Stimulated activated CD4-positive, alpha-beta T cell treated with anti-CD3 and anti-CD28 coated beads, Interleukin-4, amount 100 ng/mL, for 24 hours (primary cell): ENCODE measurements around the gene BTNL9.
"Not testable (repeated sequence)": the region's sequence is repeated elsewhere in the genome, so short reads cannot be mapped to it uniquely, and the experiment has no call there.

Source experiments
- DNase-seq: peaks from one replicate; pipeline ENCODE4 v3.0.0-alpha.2; 2020

The BTNL9 gene

GRCh38 chr5:181062631-181063030 lies 22.6 kb downstream of the BTNL9 start:
- DNase-seq, result no peak

- DNase-seq, result no peak
Observed at GRCh38 chr5:181063514-181063913, 23.4 kb downstream of the BTNL9 start.

- no peak for DNase-seq
Observed at GRCh38 chr5:181064987-181065386, 24.9 kb downstream of the BTNL9 start.

- no peak for DNase-seq
Observed at GRCh38 chr5:181069767-181070491, 29.9 kb downstream of the BTNL9 start.

GRCh38 chr5:181070523-181070922 lies 30.5 kb downstream of the BTNL9 start:
- DNase-seq, result no peak

- no peak for DNase-seq
Observed at GRCh38 chr5:181071257-181071656, 31.2 kb downstream of the BTNL9 start.

- DNase-seq, result no peak
Observed at GRCh38 chr5:181076920-181077319, 36.9 kb downstream of the BTNL9 start.

- no peak for DNase-seq
Observed at GRCh38 chr5:181081989-181082388, 41.9 kb downstream of the BTNL9 start.

GRCh38 chr5:181084621-181085195 lies 44.6 kb downstream of the BTNL9 start:
- no peak for DNase-seq

GRCh38 chr5:181086026-181086883 lies 46.2 kb downstream of the BTNL9 start:
- no peak for DNase-seq

GRCh38 chr5:181086884-181087205 lies 46.8 kb downstream of the BTNL9 start:
- no peak for DNase-seq

- no peak for DNase-seq
Observed at GRCh38 chr5:181087309-181087708, 47.2 kb downstream of the BTNL9 start.

- DNase-seq, result no peak
Observed at GRCh38 chr5:181088289-181088688, 48.2 kb downstream of the BTNL9 start.

- DNase-seq, result no peak
Observed at GRCh38 chr5:181092428-181092827, 52.4 kb downstream of the BTNL9 start.

GRCh38 chr5:181095162-181095561 lies 55.1 kb downstream of the BTNL9 start:
- DNase-seq, result not testable (repeated sequence)

- not testable (repeated sequence) for DNase-seq
Observed at GRCh38 chr5:181096721-181097382, 56.8 kb downstream of the BTNL9 start.

GRCh38 chr5:181097383-181097753 lies 57.3 kb downstream of the BTNL9 start:
- DNase-seq, result not testable (repeated sequence)

- not testable (repeated sequence) for DNase-seq
Observed at GRCh38 chr5:181097759-181098491, 57.9 kb downstream of the BTNL9 start.

GRCh38 chr5:181098762-181099601 lies 58.9 kb downstream of the BTNL9 start:
- DNase-seq, result no peak

GRCh38 chr5:181099602-181100086 lies 59.6 kb downstream of the BTNL9 start:
- no peak for DNase-seq

- DNase-seq, result no peak
Observed at GRCh38 chr5:181100121-181100875, 60.2 kb downstream of the BTNL9 start.
